GM23338 (cell line): ENCODE results near the gene LIMK2. TPM values are rescaled to one million over a fixed set of nuclear protein-coding genes. Genes with fewer than 3 reads are reported as not detected.

ENCODE experiments used
- ATAC-seq: fragments of 200-7000 bp; cut with Tn5 transposase; 3 replicates; pipeline ENCODE4 v1.9.1; 2020
- DNase-seq: peaks from one replicate; pipeline ENCODE4 v3.0.0-alpha.2; 2015; ENCODE audit warnings: low spot score
- H2AFZ ChIP-seq: fragments of 200-600 bp; sonication (generic); 2 replicates; pipeline ENCODE4 v1.8.0; 2016; ENCODE audit warnings: antibody characterized with exemption, mild to moderate bottlenecking, moderate library complexity
- H3F3A ChIP-seq: fragments of 200-600 bp; sonication (generic); replicated peaks from 2 replicates; pipeline ENCODE4 v1.8.0; 2017; ENCODE audit warnings: antibody characterized with exemption, mixed run types, low read depth
- H3K27ac ChIP-seq: fragments of 200-600 bp; sonication (generic); 2 replicates; pipeline ENCODE4 v1.6.1; 2016; ENCODE audit warnings: low read depth
- H3K27me3 ChIP-seq: fragments of 200-600 bp; sonication (generic); 2 replicates; pipeline ENCODE4 v1.8.0; 2016; ENCODE audit warnings: mild to moderate bottlenecking, mixed run types, moderate library complexity; ENCODE audit not compliant: insufficient read depth
- H3K36me3 ChIP-seq: fragments of 200-600 bp; sonication (generic); 2 replicates; pipeline ENCODE4 v1.8.0; 2016; ENCODE audit warnings: mild to moderate bottlenecking; ENCODE audit not compliant: insufficient read depth
- H3K4me1 ChIP-seq: fragments of 200-600 bp; sonication (generic); 2 replicates; pipeline ENCODE4 v1.8.0; 2016; ENCODE audit warnings: mild to moderate bottlenecking, moderate library complexity; ENCODE audit not compliant: insufficient read depth
- H3K4me2 ChIP-seq: fragments of 200-600 bp; sonication (generic); 2 replicates; pipeline ENCODE4 v1.7.1; 2017; ENCODE audit warnings: mixed run types
- H3K4me3 ChIP-seq: fragments of 200-600 bp; sonication (generic); 2 replicates; pipeline ENCODE4 v1.6.1; 2016; ENCODE audit warnings: mixed run types
- H3K79me2 ChIP-seq: fragments of 200-600 bp; sonication (generic); replicated peaks from 2 replicates; pipeline ENCODE4 v1.8.0; 2017; ENCODE audit warnings: mild to moderate bottlenecking; ENCODE audit not compliant: insufficient read depth
- H3K9me2 ChIP-seq: fragments of 200-600 bp; sonication (generic); 2 replicates; pipeline ENCODE4 v1.8.0; 2017; ENCODE audit not compliant: insufficient read depth
- H4K20me1 ChIP-seq: fragments of 200-600 bp; sonication (generic); replicated peaks from 2 replicates; pipeline ENCODE4 v1.8.0; 2017; ENCODE audit warnings: mild to moderate bottlenecking; ENCODE audit not compliant: insufficient read depth
- H3K27ac Mint-ChIP-seq: 2 replicates; pipeline ENCODE4 v1.8.0; 2020; ENCODE audit warnings: inconsistent platforms, mild to moderate bottlenecking, moderate library complexity, mixed read lengths
- H3K27me3 Mint-ChIP-seq: 3 replicates; pipeline ENCODE4 v1.8.0; 2022; ENCODE audit warnings: low read depth, mild to moderate bottlenecking, moderate library complexity, mixed read lengths, inconsistent platforms; ENCODE audit not compliant: insufficient read depth, poor library complexity
- H3K36me3 Mint-ChIP-seq: 3 replicates; pipeline ENCODE4 v1.8.0; 2021; ENCODE audit warnings: low read depth, mild to moderate bottlenecking, inconsistent platforms, moderate library complexity, mixed read lengths
- H3K4me1 Mint-ChIP-seq: 3 replicates; pipeline ENCODE4 v1.8.0; 2020; ENCODE audit warnings: mild to moderate bottlenecking, inconsistent platforms, mixed read lengths
- H3K4me3 Mint-ChIP-seq: 3 replicates; pipeline ENCODE4 v1.8.0; 2021; ENCODE audit warnings: moderate library complexity, mild to moderate bottlenecking, inconsistent platforms, mixed read lengths
- H3K9me3 Mint-ChIP-seq: 3 replicates; pipeline ENCODE4 v1.8.0; 2020; ENCODE audit warnings: moderate library complexity, mild to moderate bottlenecking, inconsistent platforms, mixed read lengths
- CREB1 ChIP-seq: fragments of 250-450 bp; sonication (Bioruptor Pico); IDR thresholded peaks from 2 replicates; pipeline ENCODE4 v1.5.0; 2020; ENCODE audit warnings: low read depth, mild to moderate bottlenecking, moderate library complexity
- EZH2 ChIP-seq: fragments of 200-600 bp; sonication (generic); IDR thresholded peaks from one replicate; pipeline ENCODE4 v1.8.0; 2017; ENCODE audit warnings: antibody characterized with exemption, mild to moderate bottlenecking, low read depth; ENCODE audit not compliant: unreplicated experiment
- EZH2phosphoT487 ChIP-seq: fragments of 200-600 bp; sonication (generic); IDR thresholded peaks from one replicate; pipeline ENCODE4 v1.8.1; 2018; ENCODE audit warnings: antibody characterized with exemption; ENCODE audit not compliant: unreplicated experiment
- JUNB ChIP-seq: IDR thresholded peaks from one replicate; pipeline ENCODE4 v1.6.1; 2016; ENCODE audit warnings: antibody characterized with exemption; ENCODE audit not compliant: unreplicated experiment
- NANOG ChIP-seq: IDR thresholded peaks from 2 replicates; pipeline ENCODE4 v1.6.1; 2016; ENCODE audit warnings: antibody characterized with exemption, borderline replicate concordance
- POLR2AphosphoS5 ChIP-seq: IDR thresholded peaks from 2 replicates; pipeline ENCODE4 v1.6.1; 2016; ENCODE audit warnings: antibody characterized with exemption, low read depth
- STAT1 ChIP-seq: IDR thresholded peaks from one replicate; pipeline ENCODE4 v1.6.1; 2016; ENCODE audit warnings: antibody characterized with exemption; ENCODE audit not compliant: unreplicated experiment
- ZNF114 ChIP-seq: fragments of 250-450 bp; sonication (Bioruptor Pico); IDR thresholded peaks from 2 replicates; pipeline ENCODE4 v1.5.0; 2020; ENCODE audit warnings: mild to moderate bottlenecking, moderate library complexity
- ZNF331 ChIP-seq: fragments of 250-450 bp; sonication (Bioruptor Pico); IDR thresholded peaks from 2 replicates; pipeline ENCODE4 v1.5.0; 2020; ENCODE audit warnings: low read depth, mild to moderate bottlenecking, moderate library complexity
- polyA plus RNA-seq: library from polyadenylated mRNA; unstranded; fragments of >200 nt; fragmentation: Nextera tagmentation; extraction: Ambion mirVana; gene quantifications from 2 replicates; pipeline ENCODE4 v1.2.1, GENCODE V29; 2016
- total RNA-seq: library from RNA; depleted of rRNA; stranded (reverse); fragments of >200 nt; shearing (Covaris generic); gene quantifications from 2 replicates; pipeline ENCODE4 v1.2.3, GENCODE V29; 2014
- TF ChIP-seq, protein P1 (sequence below): IDR thresholded peaks from 2 replicates; pipeline ENCODE4 v1.6.1; 2016; ENCODE audit warnings: antibody characterized with exemption
- TF ChIP-seq, protein P2 (sequence below), 2 experiments: fragments of 200-600 bp in 1 of 2; sonication (generic) in 1 of 2; conservative IDR thresholded peaks; 2 replicates each; pipeline versions ENCODE4 v1.5.1 to v1.6.1; 2016 to 2017; ENCODE audit warnings: antibody characterized with exemption in 2 of 2, low read depth in 2 of 2, mild to moderate bottlenecking in 2 of 2, moderate library complexity in 1 of 2
- TF ChIP-seq, protein P3 (sequence below): fragments of 250-450 bp; sonication (Bioruptor Pico); IDR thresholded peaks from 2 replicates; pipeline ENCODE4 v1.5.0; 2020; ENCODE audit warnings: mild to moderate bottlenecking, moderate library complexity
- TF ChIP-seq, protein P4 (sequence below): IDR thresholded peaks from one replicate; pipeline ENCODE4 v1.6.1; 2018; ENCODE audit warnings: antibody characterized with exemption; ENCODE audit not compliant: unreplicated experiment

LIMK2 gene
- total and polyA plus RNA-seq, 2 experiments from 2014 or later = 12.5 to 39.8 TPM

DNA sequence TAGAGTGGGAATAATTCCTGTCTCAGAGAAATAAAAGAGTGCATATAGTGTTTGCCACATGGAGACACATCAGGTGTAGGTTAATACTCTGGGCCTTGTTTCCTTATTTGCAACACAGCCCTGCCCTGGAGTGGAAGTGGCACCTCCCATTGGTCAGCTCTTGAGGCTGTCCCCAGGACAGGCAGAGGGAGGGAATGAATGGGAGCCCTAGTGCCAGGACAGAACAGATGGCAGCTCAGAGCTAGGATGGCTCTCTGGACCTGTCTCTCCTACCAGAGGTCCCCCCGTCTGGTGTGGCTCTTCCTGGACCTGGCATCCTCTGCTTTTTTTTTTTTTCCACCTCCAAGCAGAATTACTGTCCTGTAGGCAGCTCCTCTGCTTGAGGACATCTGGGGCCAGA is 35.6 kb downstream of the LIMK2 start:
- H3K36me3 Mint-ChIP-seq = peaks cover 4% of the 10 kb centered on the region; the same call in 2 of the 3 replicates

More for the DNA sequence above, 35.6 kb downstream of the LIMK2 start:
- Mint-ChIP-seq H3K9me3 (no peaks in the 10 kb centered on the region), H3K4me3 (peak overlapping the region; percentile 62), H3K4me1 (peaks cover 33% of the 10 kb centered on the region), H3K27ac (peak overlapping the region; percentile 92), H3K27me3 (peaks cover 3% of the 10 kb centered on the region)
- TF ChIP-seq EZH2 = no peak
- TF ChIP-seq, protein P1, sequence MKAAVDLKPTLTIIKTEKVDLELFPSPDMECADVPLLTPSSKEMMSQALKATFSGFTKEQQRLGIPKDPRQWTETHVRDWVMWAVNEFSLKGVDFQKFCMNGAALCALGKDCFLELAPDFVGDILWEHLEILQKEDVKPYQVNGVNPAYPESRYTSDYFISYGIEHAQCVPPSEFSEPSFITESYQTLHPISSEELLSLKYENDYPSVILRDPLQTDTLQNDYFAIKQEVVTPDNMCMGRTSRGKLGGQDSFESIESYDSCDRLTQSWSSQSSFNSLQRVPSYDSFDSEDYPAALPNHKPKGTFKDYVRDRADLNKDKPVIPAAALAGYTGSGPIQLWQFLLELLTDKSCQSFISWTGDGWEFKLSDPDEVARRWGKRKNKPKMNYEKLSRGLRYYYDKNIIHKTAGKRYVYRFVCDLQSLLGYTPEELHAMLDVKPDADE = no peak
- TF ChIP-seq, protein P2, sequence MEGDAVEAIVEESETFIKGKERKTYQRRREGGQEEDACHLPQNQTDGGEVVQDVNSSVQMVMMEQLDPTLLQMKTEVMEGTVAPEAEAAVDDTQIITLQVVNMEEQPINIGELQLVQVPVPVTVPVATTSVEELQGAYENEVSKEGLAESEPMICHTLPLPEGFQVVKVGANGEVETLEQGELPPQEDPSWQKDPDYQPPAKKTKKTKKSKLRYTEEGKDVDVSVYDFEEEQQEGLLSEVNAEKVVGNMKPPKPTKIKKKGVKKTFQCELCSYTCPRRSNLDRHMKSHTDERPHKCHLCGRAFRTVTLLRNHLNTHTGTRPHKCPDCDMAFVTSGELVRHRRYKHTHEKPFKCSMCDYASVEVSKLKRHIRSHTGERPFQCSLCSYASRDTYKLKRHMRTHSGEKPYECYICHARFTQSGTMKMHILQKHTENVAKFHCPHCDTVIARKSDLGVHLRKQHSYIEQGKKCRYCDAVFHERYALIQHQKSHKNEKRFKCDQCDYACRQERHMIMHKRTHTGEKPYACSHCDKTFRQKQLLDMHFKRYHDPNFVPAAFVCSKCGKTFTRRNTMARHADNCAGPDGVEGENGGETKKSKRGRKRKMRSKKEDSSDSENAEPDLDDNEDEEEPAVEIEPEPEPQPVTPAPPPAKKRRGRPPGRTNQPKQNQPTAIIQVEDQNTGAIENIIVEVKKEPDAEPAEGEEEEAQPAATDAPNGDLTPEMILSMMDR (conservative IDR thresholded peaks at IDR 0.05; ENCODE audit: low read depth in 2 of 2) = no peak
- TF ChIP-seq EZH2phosphoT487 = no peak
- TF ChIP-seq, protein P3, sequence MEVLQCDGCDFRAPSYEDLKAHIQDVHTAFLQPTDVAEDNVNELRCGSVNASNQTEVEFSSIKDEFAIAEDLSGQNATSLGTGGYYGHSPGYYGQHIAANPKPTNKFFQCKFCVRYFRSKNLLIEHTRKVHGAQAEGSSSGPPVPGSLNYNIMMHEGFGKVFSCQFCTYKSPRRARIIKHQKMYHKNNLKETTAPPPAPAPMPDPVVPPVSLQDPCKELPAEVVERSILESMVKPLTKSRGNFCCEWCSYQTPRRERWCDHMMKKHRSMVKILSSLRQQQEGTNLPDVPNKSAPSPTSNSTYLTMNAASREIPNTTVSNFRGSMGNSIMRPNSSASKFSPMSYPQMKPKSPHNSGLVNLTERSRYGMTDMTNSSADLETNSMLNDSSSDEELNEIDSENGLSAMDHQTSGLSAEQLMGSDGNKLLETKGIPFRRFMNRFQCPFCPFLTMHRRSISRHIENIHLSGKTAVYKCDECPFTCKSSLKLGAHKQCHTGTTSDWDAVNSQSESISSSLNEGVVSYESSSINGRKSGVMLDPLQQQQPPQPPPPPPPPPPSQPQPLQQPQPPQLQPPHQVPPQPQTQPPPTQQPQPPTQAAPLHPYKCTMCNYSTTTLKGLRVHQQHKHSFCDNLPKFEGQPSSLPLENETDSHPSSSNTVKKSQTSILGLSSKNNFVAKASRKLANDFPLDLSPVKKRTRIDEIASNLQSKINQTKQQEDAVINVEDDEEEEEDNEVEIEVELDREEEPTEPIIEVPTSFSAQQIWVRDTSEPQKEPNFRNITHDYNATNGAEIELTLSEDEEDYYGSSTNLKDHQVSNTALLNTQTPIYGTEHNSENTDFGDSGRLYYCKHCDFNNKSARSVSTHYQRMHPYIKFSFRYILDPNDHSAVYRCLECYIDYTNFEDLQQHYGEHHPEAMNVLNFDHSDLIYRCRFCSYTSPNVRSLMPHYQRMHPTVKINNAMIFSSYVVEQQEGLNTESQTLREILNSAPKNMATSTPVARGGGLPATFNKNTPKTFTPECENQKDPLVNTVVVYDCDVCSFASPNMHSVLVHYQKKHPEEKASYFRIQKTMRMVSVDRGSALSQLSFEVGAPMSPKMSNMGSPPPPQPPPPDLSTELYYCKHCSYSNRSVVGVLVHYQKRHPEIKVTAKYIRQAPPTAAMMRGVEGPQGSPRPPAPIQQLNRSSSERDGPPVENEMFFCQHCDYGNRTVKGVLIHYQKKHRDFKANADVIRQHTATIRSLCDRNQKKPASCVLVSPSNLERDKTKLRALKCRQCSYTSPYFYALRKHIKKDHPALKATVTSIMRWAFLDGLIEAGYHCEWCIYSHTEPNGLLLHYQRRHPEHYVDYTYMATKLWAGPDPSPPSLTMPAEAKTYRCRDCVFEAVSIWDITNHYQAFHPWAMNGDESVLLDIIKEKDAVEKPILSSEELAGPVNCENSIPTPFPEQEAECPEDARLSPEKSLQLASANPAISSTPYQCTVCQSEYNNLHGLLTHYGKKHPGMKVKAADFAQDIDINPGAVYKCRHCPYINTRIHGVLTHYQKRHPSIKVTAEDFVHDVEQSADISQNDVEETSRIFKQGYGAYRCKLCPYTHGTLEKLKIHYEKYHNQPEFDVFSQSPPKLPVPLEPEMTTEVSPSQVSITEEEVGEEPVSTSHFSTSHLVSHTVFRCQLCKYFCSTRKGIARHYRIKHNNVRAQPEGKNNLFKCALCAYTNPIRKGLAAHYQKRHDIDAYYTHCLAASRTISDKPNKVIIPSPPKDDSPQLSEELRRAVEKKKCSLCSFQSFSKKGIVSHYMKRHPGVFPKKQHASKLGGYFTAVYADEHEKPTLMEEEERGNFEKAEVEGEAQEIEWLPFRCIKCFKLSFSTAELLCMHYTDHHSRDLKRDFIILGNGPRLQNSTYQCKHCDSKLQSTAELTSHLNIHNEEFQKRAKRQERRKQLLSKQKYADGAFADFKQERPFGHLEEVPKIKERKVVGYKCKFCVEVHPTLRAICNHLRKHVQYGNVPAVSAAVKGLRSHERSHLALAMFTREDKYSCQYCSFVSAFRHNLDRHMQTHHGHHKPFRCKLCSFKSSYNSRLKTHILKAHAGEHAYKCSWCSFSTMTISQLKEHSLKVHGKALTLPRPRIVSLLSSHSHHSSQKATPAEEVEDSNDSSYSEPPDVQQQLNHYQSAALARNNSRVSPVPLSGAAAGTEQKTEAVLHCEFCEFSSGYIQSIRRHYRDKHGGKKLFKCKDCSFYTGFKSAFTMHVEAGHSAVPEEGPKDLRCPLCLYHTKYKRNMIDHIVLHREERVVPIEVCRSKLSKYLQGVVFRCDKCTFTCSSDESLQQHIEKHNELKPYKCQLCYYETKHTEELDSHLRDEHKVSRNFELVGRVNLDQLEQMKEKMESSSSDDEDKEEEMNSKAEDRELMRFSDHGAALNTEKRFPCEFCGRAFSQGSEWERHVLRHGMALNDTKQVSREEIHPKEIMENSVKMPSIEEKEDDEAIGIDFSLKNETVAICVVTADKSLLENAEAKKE (CRISPR knock-in tag) = no peak
- TF ChIP-seq CREB1 (CRISPR knock-in tag) = no peak
- no peak for TF ChIP-seq ZNF331 (CRISPR knock-in tag)
- no peak for TF ChIP-seq NANOG
- TF ChIP-seq, protein P4, sequence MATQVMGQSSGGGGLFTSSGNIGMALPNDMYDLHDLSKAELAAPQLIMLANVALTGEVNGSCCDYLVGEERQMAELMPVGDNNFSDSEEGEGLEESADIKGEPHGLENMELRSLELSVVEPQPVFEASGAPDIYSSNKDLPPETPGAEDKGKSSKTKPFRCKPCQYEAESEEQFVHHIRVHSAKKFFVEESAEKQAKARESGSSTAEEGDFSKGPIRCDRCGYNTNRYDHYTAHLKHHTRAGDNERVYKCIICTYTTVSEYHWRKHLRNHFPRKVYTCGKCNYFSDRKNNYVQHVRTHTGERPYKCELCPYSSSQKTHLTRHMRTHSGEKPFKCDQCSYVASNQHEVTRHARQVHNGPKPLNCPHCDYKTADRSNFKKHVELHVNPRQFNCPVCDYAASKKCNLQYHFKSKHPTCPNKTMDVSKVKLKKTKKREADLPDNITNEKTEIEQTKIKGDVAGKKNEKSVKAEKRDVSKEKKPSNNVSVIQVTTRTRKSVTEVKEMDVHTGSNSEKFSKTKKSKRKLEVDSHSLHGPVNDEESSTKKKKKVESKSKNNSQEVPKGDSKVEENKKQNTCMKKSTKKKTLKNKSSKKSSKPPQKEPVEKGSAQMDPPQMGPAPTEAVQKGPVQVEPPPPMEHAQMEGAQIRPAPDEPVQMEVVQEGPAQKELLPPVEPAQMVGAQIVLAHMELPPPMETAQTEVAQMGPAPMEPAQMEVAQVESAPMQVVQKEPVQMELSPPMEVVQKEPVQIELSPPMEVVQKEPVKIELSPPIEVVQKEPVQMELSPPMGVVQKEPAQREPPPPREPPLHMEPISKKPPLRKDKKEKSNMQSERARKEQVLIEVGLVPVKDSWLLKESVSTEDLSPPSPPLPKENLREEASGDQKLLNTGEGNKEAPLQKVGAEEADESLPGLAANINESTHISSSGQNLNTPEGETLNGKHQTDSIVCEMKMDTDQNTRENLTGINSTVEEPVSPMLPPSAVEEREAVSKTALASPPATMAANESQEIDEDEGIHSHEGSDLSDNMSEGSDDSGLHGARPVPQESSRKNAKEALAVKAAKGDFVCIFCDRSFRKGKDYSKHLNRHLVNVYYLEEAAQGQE = no peak
- no peak for TF ChIP-seq POLR2AphosphoS5
- TF ChIP-seq STAT1 = no peak
- no peak for TF ChIP-seq ZNF114 (CRISPR knock-in tag)
- no peak for TF ChIP-seq JUNB
- Histone ChIP-seq H3K4me1 (peaks cover 26% of the 10 kb centered on the region; the same call in 1 of the 2 replicates), H2AFZ (no peak overlapping the region), H3F3A (peaks cover 3% of the 10 kb centered on the region; the same call in 1 of the 2 replicates), H3K27ac (peak overlapping the region; percentile 7), H3K27me3 (no peaks in the 10 kb centered on the region), H3K79me2 (peaks cover 8% of the 10 kb centered on the region; the same call in 1 of the 2 replicates), H3K9me2 (0 out of 2 replicates have a peak, but pooled peaks cover 7% of the 10 kb centered on the region), H3K36me3 (no peaks in the 10 kb centered on the region), H3K4me2 (peak overlapping the region; percentile 63; the same call in 1 of the 2 replicates), H3K4me3 (peak overlapping the region; percentile 34; the same call in 1 of the 2 replicates), H4K20me1 (peaks cover 12% of the 10 kb centered on the region)
- peak; percentile 26 for ATAC-seq
- DNase-seq = no peak
